HEK293 (cell line): ENCODE measurements around the gene C6orf15.

Experiments
- IKZF3 ChIP-seq: fragments of 450-650 bp; IDR thresholded peaks from 2 replicates; pipeline ENCODE4 v1.5.0; 2018; ENCODE audit warnings: missing biosample characterization, mild to moderate bottlenecking, missing genetic modification characterization, moderate library complexity
- RBAK ChIP-seq: fragments of 450-650 bp; formaldehyde crosslinking; IDR thresholded peaks from 2 replicates; pipeline ENCODE4 v1.5.1; 2016; ENCODE audit warnings: missing biosample characterization, missing genetic modification characterization
- REPIN1 ChIP-seq: fragments of 450-650 bp; formaldehyde crosslinking; IDR thresholded peaks from 2 replicates; pipeline ENCODE4 v1.5.1; 2017; ENCODE audit warnings: missing biosample characterization, missing genetic modification characterization, low read depth
- SCRT2 ChIP-seq: fragments of 450-650 bp; formaldehyde crosslinking; IDR thresholded peaks from 2 replicates; pipeline ENCODE4 v1.5.1; 2016; ENCODE audit warnings: missing biosample characterization, missing genetic modification characterization
- SP3 ChIP-seq: fragments of 450-650 bp; formaldehyde crosslinking; IDR thresholded peaks from 2 replicates; pipeline ENCODE4 v1.5.1; 2016; ENCODE audit warnings: missing biosample characterization, missing genetic modification characterization
- ZNF132 ChIP-seq: fragments of 450-650 bp; formaldehyde crosslinking; IDR thresholded peaks from 2 replicates; pipeline ENCODE4 v1.5.1; 2017; ENCODE audit warnings: missing biosample characterization, missing genetic modification characterization, borderline replicate concordance
- ZNF221 ChIP-seq: fragments of 450-650 bp; formaldehyde crosslinking; IDR thresholded peaks from 2 replicates; pipeline ENCODE4 v1.5.1; 2017; ENCODE audit warnings: missing biosample characterization, missing genetic modification characterization, borderline replicate concordance
- ZNF23 ChIP-seq: fragments of 450-650 bp; formaldehyde crosslinking; IDR thresholded peaks from 2 replicates; pipeline ENCODE4 v1.5.1; 2016; ENCODE audit warnings: missing biosample characterization, missing genetic modification characterization, borderline replicate concordance
- ZNF266 ChIP-seq: fragments of 450-650 bp; formaldehyde crosslinking; IDR thresholded peaks from 2 replicates; pipeline ENCODE4 v1.5.1; 2016; ENCODE audit warnings: missing biosample characterization, missing genetic modification characterization, low read depth
- ZNF302 ChIP-seq: fragments of 450-650 bp; formaldehyde crosslinking; IDR thresholded peaks from 2 replicates; pipeline ENCODE4 v1.5.1; 2016; ENCODE audit warnings: missing biosample characterization, missing genetic modification characterization, low read depth
- ZNF311 ChIP-seq: fragments of 450-650 bp; formaldehyde crosslinking; IDR thresholded peaks from 2 replicates; pipeline ENCODE4 v1.5.1; 2017; ENCODE audit warnings: missing biosample characterization, missing genetic modification characterization, borderline replicate concordance
- ZNF335 ChIP-seq: fragments of 450-650 bp; formaldehyde crosslinking; conservative IDR thresholded peaks from 2 replicates; pipeline ENCODE4 v1.5.1; 2016; ENCODE audit warnings: missing biosample characterization, missing genetic modification characterization
- ZNF426 ChIP-seq: fragments of 450-650 bp; formaldehyde crosslinking; IDR thresholded peaks from 2 replicates; pipeline ENCODE4 v1.5.1; 2017; ENCODE audit warnings: missing biosample characterization, missing genetic modification characterization, mild to moderate bottlenecking, inconsistent platforms, moderate library complexity
- ZNF596 ChIP-seq: fragments of 450-650 bp; IDR thresholded peaks from 2 replicates; pipeline ENCODE4 v1.5.0; 2018; ENCODE audit warnings: missing biosample characterization, mild to moderate bottlenecking, missing genetic modification characterization, moderate library complexity
- ZNF623 ChIP-seq: fragments of 450-650 bp; formaldehyde crosslinking; IDR thresholded peaks from 2 replicates; pipeline ENCODE4 v1.5.1; 2016; ENCODE audit warnings: missing biosample characterization, missing genetic modification characterization
- ZNF626 ChIP-seq: fragments of 450-650 bp; sonication (Bioruptor Pico); formaldehyde crosslinking; IDR thresholded peaks from 2 replicates; pipeline ENCODE4 v1.5.1; 2018; ENCODE audit warnings: missing biosample characterization, missing genetic modification characterization, inconsistent platforms
- ZNF660 ChIP-seq: fragments of 450-650 bp; IDR thresholded peaks from 2 replicates; pipeline ENCODE4 v1.5.1; 2018; ENCODE audit warnings: missing biosample characterization, mild to moderate bottlenecking, missing genetic modification characterization
- ZNF670 ChIP-seq: fragments of 450-650 bp; formaldehyde crosslinking; IDR thresholded peaks from 2 replicates; pipeline ENCODE4 v1.5.1; 2016; ENCODE audit warnings: missing biosample characterization, missing genetic modification characterization, low read depth
- ZNF837 ChIP-seq: fragments of 450-650 bp; formaldehyde crosslinking; IDR thresholded peaks from 2 replicates; pipeline ENCODE4 v1.5.1; 2016; ENCODE audit warnings: missing biosample characterization, missing genetic modification characterization
- TF ChIP-seq, protein P1 (sequence below): fragments of 450-650 bp; formaldehyde crosslinking; conservative IDR thresholded peaks from 2 replicates; pipeline ENCODE4 v1.5.1; 2016; ENCODE audit warnings: low read depth, missing biosample characterization, missing genetic modification characterization
- TF ChIP-seq, protein P2 (sequence below): fragments of 450-650 bp; formaldehyde crosslinking; IDR thresholded peaks from 2 replicates; pipeline ENCODE4 v1.5.1; 2016; ENCODE audit warnings: missing biosample characterization, missing genetic modification characterization
- TF ChIP-seq, protein P3 (sequence below): fragments of 450-650 bp; formaldehyde crosslinking; IDR thresholded peaks from 2 replicates; pipeline ENCODE4 v1.5.1; 2016; ENCODE audit warnings: missing biosample characterization, missing genetic modification characterization
- TF ChIP-seq, protein P4 (sequence below): fragments of 450-650 bp; formaldehyde crosslinking; IDR thresholded peaks from 2 replicates; pipeline ENCODE4 v1.5.1; 2017; ENCODE audit warnings: missing biosample characterization, missing genetic modification characterization

C6orf15 gene

DNA sequence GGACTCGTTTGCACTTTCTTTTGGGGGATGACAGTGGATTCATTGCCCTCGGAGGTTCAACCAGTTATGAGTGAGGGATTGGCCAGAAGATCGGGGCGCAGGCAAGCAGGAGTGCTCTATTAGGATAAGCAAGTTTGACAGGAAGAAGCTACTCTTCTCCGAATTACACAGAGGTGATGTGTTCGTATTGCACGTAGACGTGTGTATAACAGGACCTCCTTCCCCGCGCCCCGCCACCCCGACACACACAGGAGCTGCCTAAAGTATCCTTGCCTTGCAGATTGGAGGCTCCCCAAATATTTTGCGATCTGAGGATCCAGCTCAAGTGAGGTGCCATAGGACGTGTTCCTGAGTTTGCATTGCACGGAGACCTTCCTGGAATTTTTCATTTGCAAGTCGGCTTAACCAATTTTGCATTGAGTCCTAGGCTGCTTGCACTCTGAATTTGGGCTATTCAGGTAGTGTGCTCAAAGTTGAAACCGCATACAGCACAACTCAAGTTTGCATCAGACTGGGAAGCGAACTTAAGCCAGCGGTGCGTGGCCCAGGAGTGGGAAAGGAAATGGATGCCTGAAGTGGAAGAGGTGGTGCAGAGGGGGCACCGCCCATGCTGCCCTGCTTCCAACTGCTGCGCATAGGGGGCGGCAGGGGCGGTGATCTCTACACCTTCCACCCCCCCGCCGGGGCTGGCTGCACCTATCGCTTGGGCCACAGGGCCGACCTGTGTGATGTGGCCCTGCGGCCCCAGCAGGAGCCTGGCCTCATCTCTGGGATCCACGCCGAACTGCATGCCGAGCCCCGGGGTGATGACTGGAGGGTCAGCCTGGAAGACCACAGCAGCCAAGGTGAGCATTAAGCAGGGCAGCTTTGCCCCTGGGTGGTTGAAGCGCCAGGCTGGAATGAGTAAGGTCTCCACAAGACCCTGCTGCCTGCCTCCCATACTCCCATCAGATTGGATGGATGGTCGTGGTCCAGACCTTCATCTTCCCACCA, 46.8 kb upstream of the C6orf15 start (continued):
- TF ChIP-seq, protein P1, sequence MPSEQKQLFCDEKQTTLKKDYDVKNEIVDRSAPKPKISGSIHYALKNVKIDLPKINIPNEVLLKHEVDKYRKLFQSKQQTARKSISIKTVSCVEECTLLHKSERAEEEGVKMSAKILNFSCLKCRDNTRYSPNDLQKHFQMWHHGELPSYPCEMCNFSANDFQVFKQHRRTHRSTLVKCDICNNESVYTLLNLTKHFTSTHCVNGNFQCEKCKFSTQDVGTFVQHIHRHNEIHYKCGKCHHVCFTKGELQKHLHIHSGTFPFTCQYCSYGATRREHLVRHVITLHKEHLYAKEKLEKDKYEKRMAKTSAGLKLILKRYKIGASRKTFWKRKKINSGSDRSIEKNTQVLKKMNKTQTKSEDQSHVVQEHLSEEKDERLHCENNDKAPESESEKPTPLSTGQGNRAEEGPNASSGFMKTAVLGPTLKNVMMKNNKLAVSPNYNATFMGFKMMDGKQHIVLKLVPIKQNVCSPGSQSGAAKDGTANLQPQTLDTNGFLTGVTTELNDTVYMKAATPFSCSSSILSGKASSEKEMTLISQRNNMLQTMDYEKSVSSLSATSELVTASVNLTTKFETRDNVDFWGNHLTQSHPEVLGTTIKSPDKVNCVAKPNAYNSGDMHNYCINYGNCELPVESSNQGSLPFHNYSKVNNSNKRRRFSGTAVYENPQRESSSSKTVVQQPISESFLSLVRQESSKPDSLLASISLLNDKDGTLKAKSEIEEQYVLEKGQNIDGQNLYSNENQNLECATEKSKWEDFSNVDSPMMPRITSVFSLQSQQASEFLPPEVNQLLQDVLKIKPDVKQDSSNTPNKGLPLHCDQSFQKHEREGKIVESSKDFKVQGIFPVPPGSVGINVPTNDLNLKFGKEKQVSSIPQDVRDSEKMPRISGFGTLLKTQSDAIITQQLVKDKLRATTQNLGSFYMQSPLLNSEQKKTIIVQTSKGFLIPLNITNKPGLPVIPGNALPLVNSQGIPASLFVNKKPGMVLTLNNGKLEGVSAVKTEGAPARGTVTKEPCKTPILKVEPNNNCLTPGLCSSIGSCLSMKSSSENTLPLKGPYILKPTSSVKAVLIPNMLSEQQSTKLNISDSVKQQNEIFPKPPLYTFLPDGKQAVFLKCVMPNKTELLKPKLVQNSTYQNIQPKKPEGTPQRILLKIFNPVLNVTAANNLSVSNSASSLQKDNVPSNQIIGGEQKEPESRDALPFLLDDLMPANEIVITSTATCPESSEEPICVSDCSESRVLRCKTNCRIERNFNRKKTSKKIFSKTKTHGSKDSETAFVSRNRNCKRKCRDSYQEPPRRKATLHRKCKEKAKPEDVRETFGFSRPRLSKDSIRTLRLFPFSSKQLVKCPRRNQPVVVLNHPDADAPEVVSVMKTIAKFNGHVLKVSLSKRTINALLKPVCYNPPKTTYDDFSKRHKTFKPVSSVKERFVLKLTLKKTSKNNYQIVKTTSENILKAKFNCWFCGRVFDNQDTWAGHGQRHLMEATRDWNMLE (tag by site-specific recombination) = no peak
- TF ChIP-seq ZNF596 (tag by site-specific recombination) (no peak), RBAK (tag by site-specific recombination) (no peak), ZNF335 (tag by site-specific recombination) (peak; percentile 76), ZNF660 (tag by site-specific recombination) (0 out of 2 replicates have a peak, but pooled peaks have one; percentile 18), ZNF426 (tag by site-specific recombination) (no peak), ZNF23 (tag by site-specific recombination) (no peak), ZNF302 (tag by site-specific recombination) (no peak), IKZF3 (tag by site-specific recombination) (peak; percentile 53; the same call in 1 of the 2 replicates), ZNF837 (no peak), REPIN1 (tag by site-specific recombination) (no peak), ZNF670 (tag by site-specific recombination) (no peak), SCRT2 (tag by site-specific recombination) (0 out of 2 replicates have a peak, but pooled peaks have one; percentile 18), ZNF221 (tag by site-specific recombination) (no peak), ZNF311 (tag by site-specific recombination) (no peak), ZNF626 (tag by site-specific recombination) (no peak), ZNF266 (no peak), SP3 (tag by site-specific recombination) (peak; percentile 86), ZNF132 (tag by site-specific recombination) (no peak), ZNF623 (tag by site-specific recombination) (no peak)
- TF ChIP-seq, protein P2, sequence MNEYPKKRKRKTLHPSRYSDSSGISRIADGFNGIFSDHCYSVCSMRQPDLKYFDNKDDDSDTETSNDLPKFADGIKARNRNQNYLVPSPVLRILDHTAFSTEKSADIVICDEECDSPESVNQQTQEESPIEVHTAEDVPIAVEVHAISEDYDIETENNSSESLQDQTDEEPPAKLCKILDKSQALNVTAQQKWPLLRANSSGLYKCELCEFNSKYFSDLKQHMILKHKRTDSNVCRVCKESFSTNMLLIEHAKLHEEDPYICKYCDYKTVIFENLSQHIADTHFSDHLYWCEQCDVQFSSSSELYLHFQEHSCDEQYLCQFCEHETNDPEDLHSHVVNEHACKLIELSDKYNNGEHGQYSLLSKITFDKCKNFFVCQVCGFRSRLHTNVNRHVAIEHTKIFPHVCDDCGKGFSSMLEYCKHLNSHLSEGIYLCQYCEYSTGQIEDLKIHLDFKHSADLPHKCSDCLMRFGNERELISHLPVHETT (tag by site-specific recombination) = no peak
- TF ChIP-seq, protein P3, sequence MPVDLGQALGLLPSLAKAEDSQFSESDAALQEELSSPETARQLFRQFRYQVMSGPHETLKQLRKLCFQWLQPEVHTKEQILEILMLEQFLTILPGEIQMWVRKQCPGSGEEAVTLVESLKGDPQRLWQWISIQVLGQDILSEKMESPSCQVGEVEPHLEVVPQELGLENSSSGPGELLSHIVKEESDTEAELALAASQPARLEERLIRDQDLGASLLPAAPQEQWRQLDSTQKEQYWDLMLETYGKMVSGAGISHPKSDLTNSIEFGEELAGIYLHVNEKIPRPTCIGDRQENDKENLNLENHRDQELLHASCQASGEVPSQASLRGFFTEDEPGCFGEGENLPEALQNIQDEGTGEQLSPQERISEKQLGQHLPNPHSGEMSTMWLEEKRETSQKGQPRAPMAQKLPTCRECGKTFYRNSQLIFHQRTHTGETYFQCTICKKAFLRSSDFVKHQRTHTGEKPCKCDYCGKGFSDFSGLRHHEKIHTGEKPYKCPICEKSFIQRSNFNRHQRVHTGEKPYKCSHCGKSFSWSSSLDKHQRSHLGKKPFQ (tag by site-specific recombination) = no peak
- TF ChIP-seq, protein P4, sequence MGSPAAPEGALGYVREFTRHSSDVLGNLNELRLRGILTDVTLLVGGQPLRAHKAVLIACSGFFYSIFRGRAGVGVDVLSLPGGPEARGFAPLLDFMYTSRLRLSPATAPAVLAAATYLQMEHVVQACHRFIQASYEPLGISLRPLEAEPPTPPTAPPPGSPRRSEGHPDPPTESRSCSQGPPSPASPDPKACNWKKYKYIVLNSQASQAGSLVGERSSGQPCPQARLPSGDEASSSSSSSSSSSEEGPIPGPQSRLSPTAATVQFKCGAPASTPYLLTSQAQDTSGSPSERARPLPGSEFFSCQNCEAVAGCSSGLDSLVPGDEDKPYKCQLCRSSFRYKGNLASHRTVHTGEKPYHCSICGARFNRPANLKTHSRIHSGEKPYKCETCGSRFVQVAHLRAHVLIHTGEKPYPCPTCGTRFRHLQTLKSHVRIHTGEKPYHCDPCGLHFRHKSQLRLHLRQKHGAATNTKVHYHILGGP = no peak
